Body of pancreas (tissue), 4 donors: Measurements from ENCODE around the gene ORC4.

ENCODE experiments used
- POLR2A ChIP-seq, 3 donors: fragments of 450-650 bp; IDR thresholded peaks; one replicate each; pipeline ENCODE4 v1.6.1; 2016; ENCODE audit warnings: antibody characterized with exemption in 3 of 3, mild to moderate bottlenecking in 2 of 3
- TF ChIP-seq, protein P1 (sequence below), 7 experiments: fragments of 450-650 bp in 4 of 7; fragments of 200-600 bp in 3 of 7; sonication (generic) in 3 of 7; IDR thresholded peaks; one replicate each; pipeline ENCODE4 v1.5.1; 2016 to 2019; ENCODE audit warnings: antibody characterized with exemption in 7 of 7

DNA sequence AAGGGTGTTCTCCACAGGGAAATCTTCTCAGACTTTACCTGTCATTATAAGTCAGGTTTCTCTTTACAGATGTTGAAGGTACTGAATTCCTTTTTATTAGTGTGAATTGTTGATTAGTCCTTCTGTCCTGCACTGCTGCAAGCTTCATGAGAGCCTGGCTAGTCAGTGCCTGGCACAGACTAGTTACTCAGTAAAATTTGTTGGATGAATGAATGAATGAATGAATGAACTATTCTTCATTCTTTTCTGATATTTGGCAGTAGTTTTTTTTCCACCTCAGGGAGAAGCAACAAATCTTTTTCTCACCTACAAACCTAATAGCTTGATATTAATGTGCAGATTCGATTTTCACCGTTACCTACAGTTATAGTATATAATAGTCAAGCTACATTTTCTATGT lies 111.4 kb downstream of the ORC4 start:
- TF ChIP-seq, protein P1, sequence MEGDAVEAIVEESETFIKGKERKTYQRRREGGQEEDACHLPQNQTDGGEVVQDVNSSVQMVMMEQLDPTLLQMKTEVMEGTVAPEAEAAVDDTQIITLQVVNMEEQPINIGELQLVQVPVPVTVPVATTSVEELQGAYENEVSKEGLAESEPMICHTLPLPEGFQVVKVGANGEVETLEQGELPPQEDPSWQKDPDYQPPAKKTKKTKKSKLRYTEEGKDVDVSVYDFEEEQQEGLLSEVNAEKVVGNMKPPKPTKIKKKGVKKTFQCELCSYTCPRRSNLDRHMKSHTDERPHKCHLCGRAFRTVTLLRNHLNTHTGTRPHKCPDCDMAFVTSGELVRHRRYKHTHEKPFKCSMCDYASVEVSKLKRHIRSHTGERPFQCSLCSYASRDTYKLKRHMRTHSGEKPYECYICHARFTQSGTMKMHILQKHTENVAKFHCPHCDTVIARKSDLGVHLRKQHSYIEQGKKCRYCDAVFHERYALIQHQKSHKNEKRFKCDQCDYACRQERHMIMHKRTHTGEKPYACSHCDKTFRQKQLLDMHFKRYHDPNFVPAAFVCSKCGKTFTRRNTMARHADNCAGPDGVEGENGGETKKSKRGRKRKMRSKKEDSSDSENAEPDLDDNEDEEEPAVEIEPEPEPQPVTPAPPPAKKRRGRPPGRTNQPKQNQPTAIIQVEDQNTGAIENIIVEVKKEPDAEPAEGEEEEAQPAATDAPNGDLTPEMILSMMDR (IDR thresholded peaks at IDR 0.05), result no peak
- TF ChIP-seq POLR2A (IDR thresholded peaks at IDR 0.05), result no peak
